WTC11 (cell line): Measurements from ENCODE around the gene ROBO1. TPM values are rescaled to one million over a fixed set of nuclear protein-coding genes. Genes with fewer than 3 reads are reported as not detected.

Experiments used
- ATAC-seq: fragments of 200-7000 bp; cut with Tn5 transposase; 2 replicates; pipeline ENCODE4 v1.10.0; 2021; ENCODE audit warnings: mild to moderate bottlenecking, moderate library complexity
- CTCF ChIA-PET: fragments of 300-600 bp; sonication (Branson Sonifier 250); formaldehyde crosslinking; loops from one replicate; lab custom pipeline; 2021; ENCODE audit warnings: antibody characterized with exemption; lab: Charles Lee
- POLR2A ChIA-PET: fragments of 350-600 bp; sonication (Branson Sonifier 250); formaldehyde crosslinking; loops from one replicate; lab custom pipeline; 2021; ENCODE audit warnings: antibody characterized with exemption; lab: Charles Lee
- DNase-seq: peaks from one replicate; pipeline ENCODE4 v3.0.0; 2021; ENCODE audit warnings: low spot score
- H3K27ac Mint-ChIP-seq: 2 replicates; pipeline ENCODE4 v1.8.0; 2021; ENCODE audit warnings: mixed read lengths
- H3K27me3 Mint-ChIP-seq: 2 replicates; pipeline ENCODE4 v1.8.0; 2021; ENCODE audit warnings: low read depth, mild to moderate bottlenecking, moderate library complexity, mixed read lengths
- H3K36me3 Mint-ChIP-seq: 2 replicates; pipeline ENCODE4 v1.8.0; 2021; ENCODE audit warnings: mixed read lengths
- H3K4me1 Mint-ChIP-seq: 2 replicates; pipeline ENCODE4 v1.8.0; 2022; ENCODE audit warnings: mixed read lengths
- H3K4me3 Mint-ChIP-seq: 2 replicates; pipeline ENCODE4 v1.8.0; 2021; ENCODE audit warnings: mild to moderate bottlenecking, moderate library complexity, mixed read lengths
- H3K9me3 Mint-ChIP-seq: 2 replicates; pipeline ENCODE4 v1.8.0; 2021; ENCODE audit warnings: mixed read lengths
- CDX4 ChIP-seq: fragments of 250-450 bp; sonication (Bioruptor Pico); IDR thresholded peaks from 2 replicates; pipeline ENCODE4 v1.9.0; 2021; ENCODE audit warnings: moderate library complexity, mild to moderate bottlenecking, inconsistent platforms, borderline replicate concordance
- E2F1 ChIP-seq: sonication (generic); formaldehyde crosslinking; IDR thresholded peaks from 2 replicates; pipeline ENCODE4 v1.8.0; 2022; ENCODE audit warnings: mild to moderate bottlenecking, missing genetic modification reagents
- ESRRA ChIP-seq: sonication (generic); formaldehyde crosslinking; IDR thresholded peaks from 2 replicates; pipeline ENCODE4 v1.8.1; 2022; ENCODE audit warnings: mild to moderate bottlenecking, missing genetic modification reagents, borderline replicate concordance
- FOXJ3 ChIP-seq: sonication (generic); formaldehyde crosslinking; IDR thresholded peaks from 2 replicates; pipeline ENCODE4 v1.9.0; 2021; ENCODE audit warnings: missing genetic modification reagents, mild to moderate bottlenecking, borderline replicate concordance
- FOXK1 ChIP-seq: sonication (generic); formaldehyde crosslinking; IDR thresholded peaks from 2 replicates; pipeline ENCODE4 v1.8.0; 2022; ENCODE audit warnings: mild to moderate bottlenecking, moderate library complexity, missing genetic modification reagents
- IRF1 ChIP-seq: sonication (generic); formaldehyde crosslinking; IDR thresholded peaks from 2 replicates; pipeline ENCODE4 v1.8.0; 2023; ENCODE audit warnings: missing genetic modification reagents
- JAZF1 ChIP-seq: fragments of 250-450 bp; sonication (Bioruptor Pico); IDR thresholded peaks from 2 replicates; pipeline ENCODE4 v1.9.0; 2021; ENCODE audit warnings: moderate library complexity, mild to moderate bottlenecking, inconsistent platforms
- JUN ChIP-seq: sonication (generic); formaldehyde crosslinking; IDR thresholded peaks from 2 replicates; pipeline ENCODE4 v1.8.0; 2023; ENCODE audit warnings: mild to moderate bottlenecking, missing genetic modification reagents
- MLX ChIP-seq: sonication (generic); formaldehyde crosslinking; IDR thresholded peaks from 2 replicates; pipeline ENCODE4 v1.8.1; 2023; ENCODE audit warnings: mild to moderate bottlenecking, missing genetic modification reagents, moderate library complexity
- NFATC4 ChIP-seq: fragments of 250-450 bp; sonication (Bioruptor Pico); IDR thresholded peaks from 2 replicates; pipeline ENCODE4 v1.9.0; 2021; ENCODE audit warnings: mild to moderate bottlenecking
- NFE2L1 ChIP-seq: sonication (generic); formaldehyde crosslinking; IDR thresholded peaks from 2 replicates; pipeline ENCODE4 v1.8.1; 2023; ENCODE audit warnings: missing genetic modification reagents
- NFYB ChIP-seq: sonication (generic); formaldehyde crosslinking; conservative IDR thresholded peaks from 2 replicates; pipeline ENCODE4 v1.8.0; 2022; ENCODE audit warnings: low read depth, missing genetic modification reagents
- PREB ChIP-seq: sonication (generic); formaldehyde crosslinking; IDR thresholded peaks from 2 replicates; pipeline ENCODE4 v1.8.1; 2022; ENCODE audit warnings: mild to moderate bottlenecking, missing genetic modification reagents, moderate library complexity, borderline replicate concordance
- TEAD1 ChIP-seq: sonication (generic); formaldehyde crosslinking; IDR thresholded peaks from 2 replicates; pipeline ENCODE4 v1.8.0; 2022; ENCODE audit warnings: mild to moderate bottlenecking, missing genetic modification reagents
- TEAD4 ChIP-seq: sonication (generic); formaldehyde crosslinking; IDR thresholded peaks from 2 replicates; pipeline ENCODE4 v1.8.0; 2022; ENCODE audit warnings: mild to moderate bottlenecking, missing genetic modification reagents
- USF2 ChIP-seq: sonication (generic); formaldehyde crosslinking; IDR thresholded peaks from 2 replicates; pipeline ENCODE4 v1.8.1; 2023; ENCODE audit warnings: mild to moderate bottlenecking, missing genetic modification reagents, moderate library complexity
- ZNF138 ChIP-seq: sonication (generic); formaldehyde crosslinking; conservative IDR thresholded peaks from 2 replicates; pipeline ENCODE4 v1.8.1; 2022; ENCODE audit warnings: mild to moderate bottlenecking, moderate library complexity, missing genetic modification reagents
- total RNA-seq: library from RNA; stranded (reverse); gene quantifications from 3 replicates; pipeline ENCODE4 v1.2.3, GENCODE V29; 2021
- TF ChIP-seq, protein P1 (sequence below): sonication (generic); formaldehyde crosslinking; IDR thresholded peaks from 2 replicates; pipeline ENCODE4 v1.8.0; 2023; ENCODE audit warnings: missing genetic modification reagents, mild to moderate bottlenecking, borderline replicate concordance
- TF ChIP-seq, protein P2 (sequence below): sonication (generic); formaldehyde crosslinking; IDR thresholded peaks from 2 replicates; pipeline ENCODE4 v1.8.1; 2023; ENCODE audit warnings: mild to moderate bottlenecking, moderate library complexity, missing genetic modification reagents
- TF ChIP-seq, protein P3 (sequence below): sonication (generic); formaldehyde crosslinking; IDR thresholded peaks from 2 replicates; pipeline ENCODE4 v1.8.0; 2023; ENCODE audit warnings: mild to moderate bottlenecking, missing genetic modification reagents

ROBO1 gene
- total RNA-seq, 1 experiment from 2014 or later, result 90.9 TPM

DNA sequence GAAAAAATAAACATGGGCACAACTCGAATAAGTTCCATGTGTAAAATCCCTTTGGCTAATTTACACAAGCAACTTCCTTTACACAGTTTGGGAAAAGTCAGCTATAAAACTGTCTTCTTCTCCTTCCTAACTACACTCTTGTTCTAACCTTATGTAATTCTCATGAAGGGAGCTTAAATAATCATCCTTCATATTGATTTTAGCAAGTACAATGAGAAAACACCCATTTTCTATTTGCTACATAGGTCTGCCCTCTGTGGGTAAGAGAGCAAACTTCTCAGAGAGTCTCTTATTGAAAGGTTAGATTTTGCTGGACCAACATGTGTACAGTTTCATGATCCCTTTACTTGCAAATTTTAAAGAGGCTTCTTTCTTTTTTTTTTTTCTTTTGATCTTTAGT lies 398.5 kb downstream of the ROBO1 start (continued):
- TF ChIP-seq, protein P1, sequence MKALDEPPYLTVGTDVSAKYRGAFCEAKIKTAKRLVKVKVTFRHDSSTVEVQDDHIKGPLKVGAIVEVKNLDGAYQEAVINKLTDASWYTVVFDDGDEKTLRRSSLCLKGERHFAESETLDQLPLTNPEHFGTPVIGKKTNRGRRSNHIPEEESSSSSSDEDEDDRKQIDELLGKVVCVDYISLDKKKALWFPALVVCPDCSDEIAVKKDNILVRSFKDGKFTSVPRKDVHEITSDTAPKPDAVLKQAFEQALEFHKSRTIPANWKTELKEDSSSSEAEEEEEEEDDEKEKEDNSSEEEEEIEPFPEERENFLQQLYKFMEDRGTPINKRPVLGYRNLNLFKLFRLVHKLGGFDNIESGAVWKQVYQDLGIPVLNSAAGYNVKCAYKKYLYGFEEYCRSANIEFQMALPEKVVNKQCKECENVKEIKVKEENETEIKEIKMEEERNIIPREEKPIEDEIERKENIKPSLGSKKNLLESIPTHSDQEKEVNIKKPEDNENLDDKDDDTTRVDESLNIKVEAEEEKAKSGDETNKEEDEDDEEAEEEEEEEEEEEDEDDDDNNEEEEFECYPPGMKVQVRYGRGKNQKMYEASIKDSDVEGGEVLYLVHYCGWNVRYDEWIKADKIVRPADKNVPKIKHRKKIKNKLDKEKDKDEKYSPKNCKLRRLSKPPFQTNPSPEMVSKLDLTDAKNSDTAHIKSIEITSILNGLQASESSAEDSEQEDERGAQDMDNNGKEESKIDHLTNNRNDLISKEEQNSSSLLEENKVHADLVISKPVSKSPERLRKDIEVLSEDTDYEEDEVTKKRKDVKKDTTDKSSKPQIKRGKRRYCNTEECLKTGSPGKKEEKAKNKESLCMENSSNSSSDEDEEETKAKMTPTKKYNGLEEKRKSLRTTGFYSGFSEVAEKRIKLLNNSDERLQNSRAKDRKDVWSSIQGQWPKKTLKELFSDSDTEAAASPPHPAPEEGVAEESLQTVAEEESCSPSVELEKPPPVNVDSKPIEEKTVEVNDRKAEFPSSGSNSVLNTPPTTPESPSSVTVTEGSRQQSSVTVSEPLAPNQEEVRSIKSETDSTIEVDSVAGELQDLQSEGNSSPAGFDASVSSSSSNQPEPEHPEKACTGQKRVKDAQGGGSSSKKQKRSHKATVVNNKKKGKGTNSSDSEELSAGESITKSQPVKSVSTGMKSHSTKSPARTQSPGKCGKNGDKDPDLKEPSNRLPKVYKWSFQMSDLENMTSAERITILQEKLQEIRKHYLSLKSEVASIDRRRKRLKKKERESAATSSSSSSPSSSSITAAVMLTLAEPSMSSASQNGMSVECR (CRISPR knock-in tag), result no peak
- TF ChIP-seq FOXJ3 (CRISPR knock-in tag), result no peak
- TF ChIP-seq JUN (CRISPR knock-in tag), result no peak
- no peak for TF ChIP-seq NFE2L1 (CRISPR knock-in tag)
- no peak for TF ChIP-seq ESRRA (CRISPR knock-in tag)
- no peak for TF ChIP-seq IRF1 (CRISPR knock-in tag)
- no peak for TF ChIP-seq NFATC4
- TF ChIP-seq USF2 (CRISPR knock-in tag), result no peak

DNA sequence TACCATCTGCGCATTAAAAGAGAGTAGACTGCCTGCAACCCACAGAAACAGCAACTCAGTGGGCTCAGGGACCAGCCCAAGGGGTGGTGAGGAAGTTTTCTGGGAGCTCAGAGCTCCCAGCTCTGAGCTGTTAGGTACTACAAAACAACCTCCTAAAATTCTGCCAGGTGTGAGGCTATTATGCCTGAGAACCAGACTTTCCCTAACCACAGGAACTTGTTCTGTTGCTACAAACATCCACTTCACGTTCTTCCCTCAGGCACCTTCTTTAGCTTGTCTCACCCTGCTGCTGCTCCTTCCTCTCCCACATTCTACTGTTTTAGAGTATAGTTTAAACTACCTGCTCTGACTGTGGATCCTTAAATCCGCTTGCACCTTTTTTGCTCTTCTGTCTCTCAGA lies 399.4 kb downstream of the ROBO1 start:
- no peak for DNase-seq
- Mint-ChIP-seq H3K36me3 (peaks cover 22% of the 10 kb centered on the region), H3K27ac (peak overlapping the region; percentile 55; the same call in 1 of the 2 replicates), H3K27me3 (no peaks in the 10 kb centered on the region), H3K4me3 (no peak overlapping the region), H3K4me1 (peaks cover 18% of the 10 kb centered on the region), H3K9me3 (peaks cover 26% of the 10 kb centered on the region)
- CTCF ChIA-PET, result interaction anchor here (1.1 to 1.8 kb wide), 2 partner anchors 38 to 283 kb away, joined by 5 to 15 read pairs; no protein-coding TSS in a partner anchor
- ATAC-seq, result peak; percentile 72
- POLR2A ChIA-PET, result no interaction called here
- TF ChIP-seq, protein P2, sequence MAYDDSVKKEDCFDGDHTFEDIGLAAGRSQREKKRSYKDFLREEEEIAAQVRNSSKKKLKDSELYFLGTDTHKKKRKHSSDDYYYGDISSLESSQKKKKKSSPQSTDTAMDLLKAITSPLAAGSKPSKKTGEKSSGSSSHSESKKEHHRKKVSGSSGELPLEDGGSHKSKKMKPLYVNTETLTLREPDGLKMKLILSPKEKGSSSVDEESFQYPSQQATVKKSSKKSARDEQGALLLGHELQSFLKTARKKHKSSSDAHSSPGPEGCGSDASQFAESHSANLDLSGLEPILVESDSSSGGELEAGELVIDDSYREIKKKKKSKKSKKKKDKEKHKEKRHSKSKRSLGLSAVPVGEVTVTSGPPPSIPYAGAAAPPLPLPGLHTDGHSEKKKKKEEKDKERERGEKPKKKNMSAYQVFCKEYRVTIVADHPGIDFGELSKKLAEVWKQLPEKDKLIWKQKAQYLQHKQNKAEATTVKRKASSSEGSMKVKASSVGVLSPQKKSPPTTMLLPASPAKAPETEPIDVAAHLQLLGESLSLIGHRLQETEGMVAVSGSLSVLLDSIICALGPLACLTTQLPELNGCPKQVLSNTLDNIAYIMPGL, result no peak
- TF ChIP-seq, protein P3, sequence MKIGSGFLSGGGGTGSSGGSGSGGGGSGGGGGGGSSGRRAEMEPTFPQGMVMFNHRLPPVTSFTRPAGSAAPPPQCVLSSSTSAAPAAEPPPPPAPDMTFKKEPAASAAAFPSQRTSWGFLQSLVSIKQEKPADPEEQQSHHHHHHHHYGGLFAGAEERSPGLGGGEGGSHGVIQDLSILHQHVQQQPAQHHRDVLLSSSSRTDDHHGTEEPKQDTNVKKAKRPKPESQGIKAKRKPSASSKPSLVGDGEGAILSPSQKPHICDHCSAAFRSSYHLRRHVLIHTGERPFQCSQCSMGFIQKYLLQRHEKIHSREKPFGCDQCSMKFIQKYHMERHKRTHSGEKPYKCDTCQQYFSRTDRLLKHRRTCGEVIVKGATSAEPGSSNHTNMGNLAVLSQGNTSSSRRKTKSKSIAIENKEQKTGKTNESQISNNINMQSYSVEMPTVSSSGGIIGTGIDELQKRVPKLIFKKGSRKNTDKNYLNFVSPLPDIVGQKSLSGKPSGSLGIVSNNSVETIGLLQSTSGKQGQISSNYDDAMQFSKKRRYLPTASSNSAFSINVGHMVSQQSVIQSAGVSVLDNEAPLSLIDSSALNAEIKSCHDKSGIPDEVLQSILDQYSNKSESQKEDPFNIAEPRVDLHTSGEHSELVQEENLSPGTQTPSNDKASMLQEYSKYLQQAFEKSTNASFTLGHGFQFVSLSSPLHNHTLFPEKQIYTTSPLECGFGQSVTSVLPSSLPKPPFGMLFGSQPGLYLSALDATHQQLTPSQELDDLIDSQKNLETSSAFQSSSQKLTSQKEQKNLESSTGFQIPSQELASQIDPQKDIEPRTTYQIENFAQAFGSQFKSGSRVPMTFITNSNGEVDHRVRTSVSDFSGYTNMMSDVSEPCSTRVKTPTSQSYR (CRISPR knock-in tag), result no peak
- no peak for TF ChIP-seq TEAD1 (CRISPR knock-in tag)
- no peak for TF ChIP-seq CDX4 (CRISPR knock-in tag)
- no peak for TF ChIP-seq JAZF1 (CRISPR knock-in tag)
- TF ChIP-seq FOXK1 (CRISPR knock-in tag), result no peak
- TF ChIP-seq ZNF138, result no peak
- no peak for TF ChIP-seq E2F1
- TF ChIP-seq ESRRA (CRISPR knock-in tag), result no peak
- TF ChIP-seq FOXJ3 (CRISPR knock-in tag), result no peak
- no peak for TF ChIP-seq TEAD4 (CRISPR knock-in tag)
- no peak for TF ChIP-seq MLX (CRISPR knock-in tag)
- no peak for TF ChIP-seq NFYB (CRISPR knock-in tag)
- TF ChIP-seq JUN (CRISPR knock-in tag), result no peak
- no peak for TF ChIP-seq PREB (CRISPR knock-in tag)
